Measurements from ENCODE around the gene NBPF8. TPM values are rescaled to one million over a fixed set of nuclear protein-coding genes. Genes with fewer than 3 reads are reported as not detected.

NBPF8 gene
- total RNA-seq, 2 experiments from 2014 or later = 31.7 to 32.7 TPM

Other genes with a start within 250 kb of the NBPF8 start
- 10 to 100 TPM; 29.4 to 32.0 TPM for gene SEC22B, start 238.5 kb upstream of the NBPF8 start, total RNA-seq

Data from activated naive CD8-positive, alpha-beta T cell treated with anti-CD3 and anti-CD28 coated beads, Interleukin-2, amount 10 ng/mL, durations not matched to agents 7 days and 5 days (primary cell).